ENCODE data around the gene TAF15.

The TAF15 gene

DNA sequence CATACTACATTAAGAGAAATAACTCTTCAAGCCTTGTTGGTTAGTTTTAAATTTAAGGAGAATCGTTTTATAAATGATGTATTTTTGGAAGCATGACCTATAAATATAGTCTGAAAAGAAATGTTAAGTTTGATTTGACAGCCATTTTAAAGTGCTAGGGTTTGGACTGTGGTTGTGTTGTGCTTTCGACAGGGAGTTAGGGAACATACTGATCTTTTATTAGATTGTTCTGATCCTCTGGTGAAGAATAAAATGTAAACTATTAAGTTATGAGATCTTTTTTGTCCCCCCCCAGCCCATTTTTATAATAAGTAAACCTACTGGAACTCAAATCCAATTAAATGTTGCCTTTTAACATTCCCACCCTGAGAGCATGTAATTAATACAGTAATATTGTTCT is 12.0 kb downstream of the TAF15 start:
- no peak for DNase-seq

DNA sequence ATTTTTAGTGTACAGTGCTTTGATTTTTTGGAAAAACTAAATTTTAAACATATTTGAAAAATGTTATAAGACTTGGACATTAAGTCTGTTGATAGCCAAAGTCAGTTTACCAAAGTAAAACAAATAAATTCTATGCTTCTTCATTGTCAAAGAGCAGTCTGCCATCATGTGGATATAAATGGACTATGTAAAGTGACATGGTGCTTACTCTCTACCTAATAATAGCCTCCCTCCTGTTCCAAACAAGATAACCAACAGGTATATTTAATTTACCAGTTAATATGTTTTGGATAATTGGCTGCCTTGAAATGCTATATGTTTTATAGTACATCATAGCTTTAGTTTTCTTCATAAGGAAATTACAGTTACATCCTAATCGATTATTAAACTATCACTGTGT is 15.9 kb downstream of the TAF15 start:
- no peak for DNase-seq

DNA sequence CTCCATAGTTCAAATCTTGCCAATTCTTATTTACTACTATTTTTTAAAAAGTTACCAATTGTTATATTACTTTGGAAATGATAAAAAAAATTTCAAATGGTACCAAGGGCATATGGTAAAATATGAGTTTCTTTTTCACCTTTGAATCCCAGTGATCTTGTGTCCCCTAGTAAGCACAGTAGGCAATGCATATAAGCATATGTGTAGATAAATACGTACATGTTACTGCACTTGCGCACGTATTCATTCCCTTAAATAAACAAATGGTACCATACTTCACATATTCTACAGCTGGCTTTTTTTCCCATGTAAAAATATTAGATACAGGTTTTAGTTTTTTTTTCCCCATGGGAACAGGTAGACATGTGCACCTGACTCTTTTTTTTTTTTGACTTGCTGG is 31.8 kb downstream of the TAF15 start:
- no peak for DNase-seq

DNA sequence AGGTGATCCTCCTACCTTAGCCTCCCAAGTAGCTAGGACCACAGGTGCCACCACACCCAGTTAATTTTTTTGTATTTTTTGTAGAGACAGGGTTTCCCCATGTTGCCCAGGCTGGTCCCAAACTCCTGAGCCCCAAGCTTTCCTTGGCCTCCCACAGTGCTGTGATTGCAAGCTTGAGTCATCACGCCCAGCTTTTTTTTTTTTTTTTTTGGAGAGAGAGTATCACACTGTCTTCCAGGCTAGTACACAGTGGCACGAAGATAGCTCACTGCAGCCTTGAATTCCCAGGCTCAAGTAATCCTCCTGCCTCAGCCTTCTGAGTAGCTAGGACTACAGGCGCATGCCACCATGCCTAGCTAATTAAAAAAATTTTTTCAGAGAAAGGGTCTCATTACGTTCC is 32.2 kb downstream of the TAF15 start:
- DNase-seq = no peak

DNA sequence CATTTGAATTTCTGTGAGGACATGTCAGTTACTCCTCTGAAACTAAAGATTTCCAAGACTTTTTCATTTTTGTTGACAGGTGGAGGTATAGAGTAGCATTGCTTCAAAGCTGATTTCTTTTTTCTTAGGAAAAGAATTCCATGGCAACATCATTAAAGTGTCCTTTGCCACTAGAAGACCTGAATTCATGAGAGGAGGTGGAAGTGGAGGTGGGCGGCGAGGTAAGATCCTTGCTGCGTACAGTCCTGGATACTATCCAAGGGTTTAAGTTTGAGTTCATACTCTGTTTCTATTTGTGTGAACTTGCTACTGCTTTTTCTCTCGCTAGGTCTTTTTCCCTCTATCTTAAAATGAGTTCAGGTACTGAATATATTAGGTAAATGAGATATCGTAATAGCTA is 33.0 kb downstream of the TAF15 start:
- DNase-seq = no peak

DNA sequence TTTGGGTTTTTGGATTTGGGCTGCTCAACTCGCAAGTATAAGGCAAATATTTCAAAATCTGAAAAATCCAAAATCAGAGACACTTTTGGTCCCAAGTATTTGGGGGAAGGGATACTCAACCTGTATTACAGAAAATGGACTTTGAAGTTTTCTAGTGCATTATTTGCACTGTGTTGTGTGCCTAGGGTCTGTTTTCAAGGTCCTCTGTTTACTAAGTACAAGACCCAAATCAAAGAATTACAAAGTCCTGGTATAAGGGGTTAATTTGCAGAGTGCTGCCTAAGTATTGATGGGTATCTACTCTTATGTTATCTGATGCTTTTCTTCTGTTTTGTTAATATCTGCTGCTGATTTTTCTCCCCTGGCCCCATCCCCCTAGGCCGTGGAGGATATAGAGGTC is 34.4 kb downstream of the TAF15 start:
- DNase-seq = no peak

DNA sequence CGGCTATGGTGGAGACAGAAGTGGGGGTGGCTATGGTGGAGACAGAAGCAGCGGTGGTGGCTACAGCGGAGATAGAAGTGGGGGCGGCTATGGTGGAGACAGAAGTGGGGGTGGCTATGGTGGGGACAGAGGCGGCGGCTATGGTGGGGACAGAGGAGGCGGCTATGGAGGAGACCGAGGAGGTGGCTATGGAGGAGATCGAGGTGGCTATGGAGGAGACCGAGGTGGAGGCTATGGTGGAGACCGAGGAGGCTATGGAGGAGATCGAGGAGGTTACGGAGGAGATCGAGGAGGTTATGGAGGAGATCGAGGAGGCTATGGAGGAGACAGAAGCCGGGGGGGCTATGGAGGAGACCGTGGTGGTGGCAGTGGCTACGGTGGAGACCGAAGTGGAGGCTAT is 35.3 kb downstream of the TAF15 start:
- DNase-seq = no peak

DNA sequence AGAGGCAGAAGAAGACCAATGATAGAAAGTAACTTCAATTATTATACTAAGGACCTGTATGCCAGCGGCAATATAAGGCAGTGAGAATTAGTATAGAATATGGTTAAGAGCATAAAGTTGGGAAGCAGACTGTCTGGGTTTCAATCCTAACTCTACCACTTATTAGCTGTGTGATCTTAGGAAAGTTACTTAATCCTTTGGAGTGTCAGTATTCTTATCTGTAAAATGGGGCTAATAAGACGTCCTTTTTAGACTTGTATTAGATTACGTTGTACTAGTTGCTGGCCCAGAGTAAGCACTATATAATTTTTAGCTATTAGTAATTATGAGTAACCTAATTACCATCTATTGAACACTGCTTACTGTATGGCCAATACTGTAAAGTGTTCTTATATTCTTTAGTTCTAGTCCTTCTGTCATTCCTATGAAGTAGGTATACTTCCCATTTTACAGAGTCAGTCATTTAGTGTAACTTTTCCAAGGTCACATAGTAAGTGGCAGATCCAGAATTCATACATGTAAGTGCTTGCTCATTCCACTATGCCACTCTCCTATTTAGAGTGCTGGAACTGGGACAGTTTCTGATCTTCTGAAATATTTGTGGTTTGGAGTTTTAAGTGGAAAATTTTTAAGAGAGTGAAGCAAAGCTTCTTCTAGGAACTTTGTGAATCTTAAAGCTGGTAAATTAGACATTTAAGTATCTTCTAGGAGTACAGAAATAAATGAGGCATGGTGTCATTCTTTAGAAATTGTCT is 36.9 kb downstream of the TAF15 start:
- DNase-seq = no peak

DNA sequence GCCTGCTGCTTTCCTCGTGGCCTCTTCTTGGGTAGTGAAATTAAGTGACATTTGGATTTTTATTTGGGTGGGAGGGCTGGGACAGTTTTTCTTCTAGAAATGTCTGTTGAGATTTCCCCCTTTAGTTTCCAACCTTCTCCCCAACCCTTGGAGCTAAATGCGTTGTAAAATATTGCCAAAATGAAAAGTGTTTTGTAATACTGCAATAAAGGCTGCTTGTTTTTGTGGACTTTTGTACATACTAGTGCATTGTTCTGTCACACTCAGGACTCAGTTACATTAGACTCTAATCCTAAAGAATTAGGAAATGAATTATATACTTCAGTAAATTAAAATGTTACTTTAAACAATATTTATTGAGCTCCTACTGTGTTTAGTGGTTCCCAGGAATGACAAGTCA is 37.7 kb downstream of the TAF15 start:
- DNase-seq = no peak

DNA sequence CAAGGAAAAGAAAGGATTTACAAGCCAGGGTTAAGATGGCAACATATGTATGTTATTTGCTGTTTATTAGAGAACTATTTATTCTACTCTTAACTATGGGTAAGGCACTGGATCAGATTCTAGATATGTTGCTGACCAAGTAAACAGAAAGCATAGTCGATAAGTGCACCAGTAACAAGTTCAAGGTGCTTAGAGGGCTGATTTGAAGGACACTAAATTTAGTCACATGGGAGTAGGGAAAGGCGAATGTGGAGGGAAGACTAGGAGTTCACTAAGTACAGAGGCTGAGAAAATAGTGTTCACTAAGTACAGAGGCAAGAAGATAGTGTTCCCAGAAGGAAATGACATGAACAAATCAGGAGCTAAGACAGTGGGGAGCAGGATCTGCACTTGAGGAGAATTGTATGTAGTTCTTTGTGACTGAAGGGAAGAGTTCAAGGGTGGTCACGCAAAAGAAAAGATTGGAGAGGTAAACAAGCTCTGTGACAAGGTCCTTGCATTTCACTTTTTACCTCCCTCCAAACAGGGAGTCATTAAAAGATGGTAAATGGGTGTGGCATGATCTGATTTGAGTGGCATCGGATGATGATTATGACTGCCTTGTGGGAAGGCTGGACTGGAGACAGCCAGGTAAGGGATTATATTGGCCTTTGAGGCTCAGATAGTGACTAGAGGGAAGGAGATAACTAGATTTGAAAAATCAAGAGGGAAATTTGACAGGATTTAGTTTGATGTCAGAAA is 38.5 kb downstream of the TAF15 start:
- no peak for DNase-seq

DNA sequence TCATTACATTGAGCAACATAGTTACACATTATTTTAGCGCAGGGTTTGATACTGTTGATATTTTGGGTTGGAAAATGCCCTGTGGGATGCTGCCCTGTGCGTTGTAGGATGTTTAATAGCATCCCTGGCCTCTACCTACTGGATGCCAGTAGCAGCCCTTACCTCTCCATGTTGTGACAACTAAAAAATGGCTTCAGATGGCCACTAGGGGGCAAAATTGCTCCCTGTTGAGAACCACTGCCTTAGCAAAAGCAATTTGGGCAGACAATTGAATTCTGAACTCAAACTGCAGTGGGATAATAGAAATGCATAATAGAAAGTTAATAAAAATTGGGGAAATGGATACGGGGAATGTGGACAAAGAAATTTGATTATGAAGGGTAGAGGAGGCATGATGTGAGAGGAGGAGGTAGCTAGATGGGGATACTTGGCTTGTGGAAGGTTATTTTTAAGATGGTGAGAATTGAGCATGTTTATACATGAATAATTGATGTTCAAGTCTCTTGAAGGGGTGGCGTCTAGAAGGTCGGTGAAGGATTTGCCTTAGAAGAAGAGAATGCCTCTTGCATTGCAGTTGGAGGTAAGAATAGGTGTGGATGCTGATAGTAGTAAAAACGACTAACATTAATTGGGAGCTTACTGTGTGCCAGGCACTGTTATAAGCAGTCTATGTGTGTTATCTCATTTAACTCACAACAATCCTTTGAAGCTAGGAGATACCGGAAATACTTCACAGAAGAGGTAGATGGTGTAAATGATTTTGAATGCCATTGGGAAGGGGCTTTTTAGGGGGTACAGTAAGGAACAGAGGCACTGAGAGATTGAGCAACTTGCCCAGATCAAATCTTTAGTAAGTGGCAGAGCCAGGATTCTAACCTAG is 40.4 kb downstream of the TAF15 start:
- peak; percentile 52 for DNase-seq

DNA sequence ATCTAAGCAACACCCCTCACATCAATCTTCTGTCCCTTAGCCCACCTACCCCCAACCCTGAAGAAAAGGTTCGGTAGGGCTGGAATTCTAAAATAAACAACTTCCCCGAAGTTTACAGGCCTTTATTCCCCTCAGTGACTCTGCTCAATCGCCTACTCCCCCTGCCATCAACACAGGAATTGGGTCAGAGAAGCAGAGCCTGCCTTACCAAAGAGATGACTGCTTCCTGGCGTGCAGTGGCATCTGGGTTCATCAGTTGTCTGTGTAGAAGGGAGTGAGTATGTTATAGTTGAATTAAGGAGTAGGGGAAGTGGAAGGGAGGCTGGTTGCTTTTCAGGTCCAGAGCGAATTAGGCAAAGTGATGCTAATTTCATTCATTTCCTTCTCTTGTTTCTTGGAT is 46.7 kb downstream of the TAF15 start:
- DNase-seq = no peak

DNA sequence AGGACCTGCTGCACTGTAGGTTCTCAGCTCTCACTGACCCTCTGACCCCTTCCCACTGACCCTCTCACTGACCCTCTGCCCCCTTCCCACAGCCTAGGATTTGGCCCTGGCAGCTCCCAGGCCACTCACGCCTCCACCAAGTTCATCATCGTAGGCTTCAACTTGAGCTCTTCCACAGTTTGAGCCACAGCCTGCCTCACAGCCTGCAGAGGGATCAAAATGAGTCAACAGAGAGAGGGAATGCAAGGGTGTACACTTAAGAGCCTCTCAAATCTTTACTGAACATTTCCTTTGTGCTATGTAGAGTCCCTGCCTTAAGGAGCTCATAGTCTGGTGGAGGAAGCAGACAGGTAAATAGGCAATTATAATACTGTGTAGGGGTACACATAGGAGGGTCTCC is 47.3 kb downstream of the TAF15 start:
- no peak for DNase-seq

DNA sequence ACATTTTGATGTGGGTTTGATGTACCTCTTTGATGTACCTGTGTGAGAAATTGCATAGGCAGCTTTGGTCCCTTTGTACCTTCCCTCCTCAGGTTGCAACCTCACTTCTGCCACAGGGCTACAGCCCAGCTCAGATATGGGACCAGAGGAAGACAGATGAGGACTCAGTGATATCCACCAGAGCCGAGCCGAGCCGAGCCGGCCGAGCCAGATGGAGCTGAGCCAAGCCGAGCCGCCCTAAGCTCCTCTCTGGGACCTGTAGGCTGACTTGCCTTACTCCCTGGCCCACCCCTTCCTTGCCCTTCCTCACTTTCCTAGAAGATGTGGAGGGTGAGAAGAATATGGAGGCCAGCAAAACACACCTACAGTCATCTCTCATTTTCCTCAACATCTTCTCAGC is 55.6 kb downstream of the TAF15 start:
- no peak for DNase-seq

DNA sequence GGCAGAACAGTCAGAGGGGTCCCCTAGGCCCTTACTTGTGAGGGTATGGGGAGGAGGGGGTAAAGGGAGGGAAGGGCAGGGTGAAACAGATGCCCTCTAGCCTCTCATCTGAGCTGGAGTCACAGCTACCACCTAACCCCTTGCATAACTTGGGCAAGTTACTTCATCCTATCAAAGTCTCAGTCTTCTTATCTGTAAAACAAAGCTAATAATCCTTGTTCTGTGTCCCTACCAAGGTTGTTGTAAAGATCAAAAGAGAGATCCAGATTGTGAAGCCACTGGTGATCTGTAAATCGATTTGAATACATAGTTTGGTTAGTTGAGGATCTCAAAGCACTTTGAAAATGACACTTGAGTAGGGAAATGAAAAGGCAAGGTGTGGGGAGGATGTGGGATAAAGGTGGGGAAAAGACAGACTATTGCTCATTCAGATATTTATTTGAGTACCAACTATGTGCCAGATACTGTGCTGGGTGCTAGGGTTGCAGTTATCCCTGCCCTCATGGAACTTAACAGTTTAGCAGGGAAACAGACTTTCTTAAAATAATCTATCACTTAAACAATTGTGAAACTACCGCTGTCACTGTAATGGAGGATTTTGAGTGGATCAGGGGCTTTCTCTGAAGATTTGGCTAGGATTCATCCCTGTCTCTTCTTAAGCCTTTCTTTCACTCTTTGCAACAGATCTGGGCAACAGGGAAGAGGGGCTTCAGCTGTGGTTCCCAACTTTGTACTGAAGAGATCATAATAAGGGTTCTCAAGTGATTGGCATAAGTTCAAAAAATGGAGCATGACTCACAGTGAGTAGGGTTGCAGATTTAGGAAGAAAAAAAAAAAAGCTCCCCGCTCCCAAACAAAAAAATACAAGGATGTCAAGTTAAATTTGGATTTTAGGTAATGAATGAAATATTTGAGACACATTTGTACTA is 56.4 kb downstream of the TAF15 start:
- no peak for DNase-seq

DNA sequence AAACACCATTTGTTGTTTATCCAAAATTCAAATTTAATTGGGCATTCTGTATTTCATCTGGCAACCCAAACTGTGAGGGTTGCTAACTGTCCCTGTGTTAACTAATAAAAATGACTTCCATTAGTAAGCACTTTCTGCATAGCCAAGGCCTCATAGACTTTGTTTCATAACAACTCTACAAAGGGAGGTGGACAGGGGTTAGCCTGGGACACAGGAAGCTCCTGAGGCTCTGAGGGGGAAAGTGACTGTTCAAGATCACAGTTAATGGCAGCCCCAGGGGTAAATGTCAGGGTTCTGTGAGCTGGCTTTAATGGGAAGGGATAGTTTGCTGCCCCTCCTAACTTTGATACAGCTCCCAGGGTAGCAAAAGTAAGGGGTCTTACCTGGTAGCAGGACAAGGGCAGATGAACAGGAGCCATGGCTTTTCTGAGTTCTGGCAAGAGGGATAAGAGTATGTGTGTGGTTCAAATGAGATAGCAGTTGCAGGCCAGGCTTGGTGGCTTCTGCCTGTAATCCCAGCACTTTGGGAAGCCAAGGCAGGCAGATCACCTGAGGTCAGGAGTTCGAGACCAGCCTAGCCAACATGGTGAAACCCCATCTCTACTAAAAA is 57.2 kb downstream of the TAF15 start:
- DNase-seq = no peak

DNA sequence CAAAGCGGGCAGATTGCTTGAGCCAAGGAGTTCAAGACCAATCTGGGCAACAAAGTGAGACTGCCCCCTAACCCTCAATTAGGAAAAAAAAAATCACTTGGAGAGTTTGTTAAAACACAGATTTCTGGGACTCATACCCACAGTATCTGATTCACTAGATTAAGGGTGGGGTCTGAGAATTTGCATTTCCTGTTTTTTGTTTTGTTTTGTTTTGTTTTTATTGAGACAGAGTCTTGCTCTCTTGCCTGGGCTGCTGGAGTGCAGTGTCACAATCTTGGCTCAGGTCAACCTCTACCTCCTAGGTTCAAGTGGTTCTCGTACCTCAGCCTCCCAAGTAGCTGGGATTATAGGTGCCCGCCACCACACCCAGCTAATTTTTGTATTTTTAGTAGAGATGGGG is 58.3 kb downstream of the TAF15 start:
- no peak for DNase-seq

DNA sequence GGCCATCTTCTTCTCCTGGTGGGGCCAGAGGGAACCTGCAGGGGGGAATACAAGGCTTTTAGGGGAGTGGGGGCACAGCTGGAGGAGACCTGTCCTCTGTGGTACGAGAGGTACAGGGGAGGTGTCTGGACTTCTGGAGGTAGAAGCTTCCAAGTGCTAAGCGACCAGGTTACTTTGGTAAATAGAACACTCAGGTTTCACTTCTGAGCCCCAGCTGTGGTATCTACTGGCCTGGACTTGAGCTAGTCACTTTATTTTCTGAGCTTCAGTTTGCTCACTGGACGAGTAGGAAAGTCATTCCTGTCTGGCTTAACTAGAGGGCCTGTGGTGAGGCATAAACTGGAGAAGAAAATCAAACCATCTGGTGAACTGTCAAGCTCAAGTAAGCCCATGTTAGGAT is 59.5 kb downstream of the TAF15 start, which contains the start of gene HEATR9:
TSS of gene HEATR9 (minus strand) at position 155 of the 400 bp plus-strand sequence. CDS start at position 6, 149 bp downstream.
- DNase-seq = no peak

DNA sequence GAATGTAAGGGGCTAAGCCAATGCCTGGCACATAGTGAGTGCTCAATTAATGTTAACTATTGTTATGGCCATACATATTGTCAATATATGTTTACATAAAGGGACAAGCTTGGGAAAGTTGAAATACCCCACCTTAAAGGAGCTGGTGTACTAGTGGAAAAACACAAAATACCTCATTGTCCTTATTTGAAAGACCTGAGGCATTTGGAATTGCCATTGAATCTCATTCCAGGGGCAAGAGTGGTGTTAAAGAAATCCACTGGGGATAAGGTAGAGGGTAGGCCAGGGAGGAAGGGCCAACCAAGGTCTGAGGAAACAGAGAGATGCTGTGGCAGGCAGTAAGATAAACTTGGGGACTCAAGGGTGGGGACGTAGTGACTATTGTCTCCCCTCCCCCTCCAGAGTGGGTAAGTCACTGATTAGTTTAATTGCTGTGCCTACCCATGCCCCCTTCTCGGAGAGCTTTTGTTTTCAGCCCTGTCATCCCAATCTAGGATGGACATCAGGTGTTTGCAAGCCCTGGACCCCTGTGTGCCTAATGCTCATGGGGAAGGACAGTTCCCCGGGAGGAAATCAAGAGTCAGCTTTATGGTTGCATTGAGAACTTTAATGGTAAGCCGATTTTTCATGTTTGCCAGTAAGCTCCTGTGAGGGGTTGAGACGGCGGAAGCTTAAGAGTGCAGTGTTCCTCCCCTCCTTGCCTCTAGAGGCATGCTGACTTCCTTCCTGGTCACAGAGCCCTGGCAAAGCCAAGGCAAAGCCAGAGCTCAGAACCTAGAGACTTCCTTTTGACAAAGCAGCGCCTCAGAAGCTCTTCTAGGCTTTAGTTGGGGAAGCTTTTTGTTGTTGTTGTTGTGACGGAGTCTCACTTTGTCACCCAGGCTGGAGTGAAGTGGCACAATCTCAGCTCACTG is 61.9 kb downstream of the TAF15 start:
- DNase-seq = peak; percentile 20

DNA sequence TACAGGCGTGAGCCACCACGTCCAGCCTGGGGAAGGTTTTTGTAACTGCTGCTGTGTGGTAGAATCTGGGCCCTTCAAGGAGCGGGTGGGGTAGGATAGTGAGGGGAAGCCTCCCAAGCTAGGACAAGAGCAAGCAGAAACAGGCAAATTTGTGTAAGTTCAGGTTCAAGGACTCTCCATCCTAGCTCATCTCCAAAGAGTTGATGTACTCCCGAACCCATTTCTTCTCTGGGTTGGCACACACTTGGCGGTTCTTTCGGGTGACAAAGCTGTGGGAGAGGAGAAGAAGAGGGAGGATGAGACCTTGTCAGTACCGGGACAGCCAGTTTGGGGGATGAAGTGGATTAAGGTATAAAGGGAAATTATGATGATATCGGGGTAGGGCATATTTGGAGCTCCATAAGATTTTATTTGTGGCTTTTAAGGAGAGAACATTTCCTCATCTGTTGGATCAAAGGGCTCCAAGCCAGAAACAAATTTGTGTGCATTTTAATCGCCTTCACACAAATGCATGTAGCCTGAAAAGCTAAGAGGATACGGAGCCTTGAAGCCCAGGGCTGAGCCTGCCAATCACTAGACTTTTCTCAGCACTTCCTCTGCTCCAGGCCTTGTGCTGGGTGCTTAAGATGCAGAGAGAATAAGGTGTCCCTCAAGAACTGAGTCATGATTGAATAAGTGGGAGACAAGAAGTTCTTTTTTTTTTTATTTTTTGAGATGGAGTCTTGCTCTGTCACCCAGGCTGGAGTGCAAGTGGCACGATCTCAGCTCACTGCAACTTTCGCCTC is 63.1 kb downstream of the TAF15 start:
- no peak for DNase-seq

All from CD4-positive, alpha-beta T cell treated with Interferon gamma for 1 hour (primary cell).